ENCODE results near the gene NOSIP.

- TF ChIP-seq CTCF (IDR thresholded peaks at IDR 0.05) (no peak), POLR2A (IDR thresholded peaks at IDR 0.05) (no peak)
These were observed 55.4 kb downstream of the NOSIP start for GRCh38 chr19:49524812-49525455.
